CD4-positive, alpha-beta T cell (primary cell): ENCODE measurements around the gene SMC5. TPM values are rescaled to one million over a fixed set of nuclear protein-coding genes. Genes with fewer than 3 reads are reported as not detected.

Source experiments
- ATAC-seq: fragments of 200-7000 bp; cut with Tn5 transposase; one replicate; pipeline ENCODE4 v1.10.0; 2022; ENCODE audit warnings: mild to moderate bottlenecking; ENCODE audit not compliant: poor library complexity
- CTCF ChIA-PET: fragments of 350-600 bp; sonication (Branson Sonifier 250); formaldehyde crosslinking; loops from one replicate; lab custom pipeline; 2021; ENCODE audit warnings: antibody characterized with exemption, inconsistent platforms; lab: Charles Lee
- POLR2A ChIA-PET: fragments of 350-600 bp; sonication (Branson Sonifier 250); formaldehyde crosslinking; loops from one replicate; lab custom pipeline; 2021; ENCODE audit warnings: antibody characterized with exemption, inconsistent platforms; lab: Charles Lee
- DNase-seq, 14 experiments: peaks; one replicate each; pipeline ENCODE4 v3.0.0-alpha.2; 2013 to 2020; ENCODE audit warnings: mixed read lengths in 2 of 14
- H3K27ac ChIP-seq, 2 donors: one replicate each; pipeline versions ENCODE4 v1.5.1 to v1.7.0; 2013; ENCODE audit warnings: low read length in 2 of 2, low read depth in 1 of 2, mild to moderate bottlenecking in 1 of 2
- H3K27me3 ChIP-seq, 2 experiments: 1 replicate in 1 of 2; 2 replicates in 1 of 2; pipeline versions ENCODE4 v1.6.1 to v1.7.0; 2013; ENCODE audit warnings: low read length in 2 of 2, control low read depth in 1 of 2, mild to moderate bottlenecking in 1 of 2, moderate library complexity in 1 of 2; ENCODE audit not compliant: insufficient read depth in 2 of 2, control insufficient read depth in 1 of 2
- H3K36me3 ChIP-seq: one replicate; pipeline ENCODE4 v1.6.1; 2013; ENCODE audit warnings: low read length, control low read depth; ENCODE audit not compliant: insufficient read depth
- H3K4me1 ChIP-seq: one replicate; pipeline ENCODE4 v1.6.1; 2013; ENCODE audit warnings: low read length, control low read depth; ENCODE audit not compliant: insufficient read depth
- H3K4me3 ChIP-seq: one replicate; pipeline ENCODE4 v1.5.1; 2013; ENCODE audit warnings: mild to moderate bottlenecking, low read length, moderate library complexity
- H3K9me3 ChIP-seq, 2 experiments: 1 replicate in 1 of 2; 2 replicates in 1 of 2; pipeline versions ENCODE4 v1.6.1 to v1.7.0; 2013; ENCODE audit warnings: low read length in 2 of 2, mild to moderate bottlenecking in 2 of 2, control low read depth in 1 of 2, moderate library complexity in 1 of 2; ENCODE audit not compliant: control insufficient read depth in 1 of 2, insufficient read depth in 1 of 2
- H3K27ac Mint-ChIP-seq: one replicate; pipeline ENCODE4 v1.8.0; 2020; ENCODE audit warnings: mixed read lengths
- H3K27me3 Mint-ChIP-seq: one replicate; pipeline ENCODE4 v1.8.0; 2021; ENCODE audit warnings: mixed read lengths
- H3K36me3 Mint-ChIP-seq: one replicate; pipeline ENCODE4 v1.8.0; 2021; ENCODE audit warnings: low read depth, mixed read lengths
- H3K4me1 Mint-ChIP-seq: one replicate; pipeline ENCODE4 v1.8.0; 2021; ENCODE audit warnings: low read depth, mixed read lengths
- H3K4me3 Mint-ChIP-seq: one replicate; pipeline ENCODE4 v1.8.0; 2020; ENCODE audit warnings: mild to moderate bottlenecking, mixed read lengths
- H3K9me3 Mint-ChIP-seq: one replicate; pipeline ENCODE4 v1.8.0; 2020; ENCODE audit warnings: mixed read lengths
- intact Hi-C, 2 experiments: fragments of 100-400 bp; cut with DNase I in 1 of 2; cut with micrococcal nuclease in 1 of 2; formaldehyde crosslinking; loops; one replicate each; pipeline versions ENCODE4 v1.15.1 to v1.9.0; 2023 to 2025; cut with DNase I, micrococcal nuclease
- polyA plus RNA-seq, 2 donors: library from polyadenylated mRNA; unstranded; fragments of 120-200 nt; gene quantifications; one replicate each; pipeline ENCODE4 v1.2.1, GENCODE V29; 2013
- total RNA-seq, 174 experiments: library from RNA in 2 of 174; stranded (reverse) in 2 of 174; gene quantifications; one replicate each; pipeline ENCODE4 v1.2.3 and lab custom pipeline; 2021 to 2026
- TF ChIP-seq, protein P1 (sequence below): fragments of 200-600 bp; IDR thresholded peaks from one replicate; pipeline ENCODE4 v1.8.0; 2022; ENCODE audit warnings: antibody characterized with exemption, mild to moderate bottlenecking

The SMC5 gene
- total RNA-seq (10 to 100 TPM; 37.7 to 38.1 TPM), total RNA-seq (lab: John Stamatoyannopoulos, UW) (103 to 239 (median 157) reads per million in 172 experiments)
- 40.2 TPM for polyA plus RNA-seq (2013, experiment 1 of 2)
- 47.6 TPM for polyA plus RNA-seq (2013, experiment 2 of 2)

DNA sequence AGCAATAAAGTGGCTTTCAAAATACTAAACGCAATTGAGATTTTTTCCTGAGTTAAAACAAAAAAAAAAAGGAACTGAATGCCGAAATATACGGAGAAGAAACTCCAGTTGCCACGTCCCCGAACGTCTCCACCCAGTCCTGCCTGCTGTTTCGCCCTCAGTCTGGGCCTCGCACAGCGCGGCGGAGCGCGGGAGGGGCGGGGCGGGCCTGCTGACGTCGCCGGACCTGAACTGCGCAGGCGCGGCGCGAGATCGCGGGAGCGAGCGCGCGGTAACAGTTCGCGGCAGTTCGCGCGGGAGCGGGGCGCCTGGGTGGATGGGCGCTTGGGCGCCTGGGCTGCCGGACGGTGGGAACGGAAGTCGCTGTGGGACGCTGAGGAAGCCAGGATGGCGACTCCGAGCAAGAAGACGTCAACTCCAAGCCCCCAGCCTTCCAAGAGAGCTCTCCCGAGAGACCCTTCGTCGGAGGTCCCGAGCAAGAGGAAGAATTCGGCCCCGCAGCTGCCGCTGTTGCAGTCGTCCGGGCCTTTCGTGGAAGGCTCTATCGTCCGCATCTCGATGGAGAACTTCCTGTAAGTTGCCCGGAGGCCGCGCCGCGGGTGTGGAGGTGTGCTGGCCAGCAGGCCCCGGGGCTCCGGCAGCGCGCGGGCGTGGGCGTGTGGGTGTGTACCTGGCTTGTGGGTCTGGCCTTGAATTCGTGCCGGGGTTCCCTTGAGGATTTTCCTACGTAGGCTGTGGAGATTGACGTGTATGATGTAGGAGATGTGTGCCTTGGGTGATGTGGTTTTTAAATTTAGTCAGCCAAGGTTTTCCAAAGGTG, at the start of gene SMC5:
TSS of gene SMC5 (plus strand) at position 287 of the 820 bp plus-strand sequence. CDS start at position 388, 101 bp downstream.
- peak; percentile 79 to 97 (median 88) for DNase-seq
- Mint-ChIP-seq H3K36me3 (peaks cover 43% of the 10 kb centered on the region), H3K4me1 (peaks cover 61% of the 10 kb centered on the region), H3K9me3 (no peaks in the 10 kb centered on the region), H3K4me3 (peak within 1 kb of the TSS; percentile 93), H3K27me3 (no peaks in the 10 kb centered on the region), H3K27ac (peak within 1 kb of the TSS; percentile 96)
- ChIA-PET POLR2A (interaction anchor here (0.7 to 3.4 kb wide), 7 partner anchors 9 to 499 kb away, joined by 3 to 18 read pairs (median 6); partner anchors contain the start of genes KLF9 and PTAR1), CTCF (no interaction called here)
- TF ChIP-seq, protein P1, sequence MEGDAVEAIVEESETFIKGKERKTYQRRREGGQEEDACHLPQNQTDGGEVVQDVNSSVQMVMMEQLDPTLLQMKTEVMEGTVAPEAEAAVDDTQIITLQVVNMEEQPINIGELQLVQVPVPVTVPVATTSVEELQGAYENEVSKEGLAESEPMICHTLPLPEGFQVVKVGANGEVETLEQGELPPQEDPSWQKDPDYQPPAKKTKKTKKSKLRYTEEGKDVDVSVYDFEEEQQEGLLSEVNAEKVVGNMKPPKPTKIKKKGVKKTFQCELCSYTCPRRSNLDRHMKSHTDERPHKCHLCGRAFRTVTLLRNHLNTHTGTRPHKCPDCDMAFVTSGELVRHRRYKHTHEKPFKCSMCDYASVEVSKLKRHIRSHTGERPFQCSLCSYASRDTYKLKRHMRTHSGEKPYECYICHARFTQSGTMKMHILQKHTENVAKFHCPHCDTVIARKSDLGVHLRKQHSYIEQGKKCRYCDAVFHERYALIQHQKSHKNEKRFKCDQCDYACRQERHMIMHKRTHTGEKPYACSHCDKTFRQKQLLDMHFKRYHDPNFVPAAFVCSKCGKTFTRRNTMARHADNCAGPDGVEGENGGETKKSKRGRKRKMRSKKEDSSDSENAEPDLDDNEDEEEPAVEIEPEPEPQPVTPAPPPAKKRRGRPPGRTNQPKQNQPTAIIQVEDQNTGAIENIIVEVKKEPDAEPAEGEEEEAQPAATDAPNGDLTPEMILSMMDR, result no peak
- no peaks in the 10 kb centered on the region for H3K27me3 ChIP-seq
- intact Hi-C loops, result loop anchor here (5.0 to 10.0 kb wide), 5 partner anchors 153 to 1656 kb away; partner anchors contain the start of genes ABHD17B (in 1 of the 2), APBA1 (in 1 of the 2), C9orf85 (in 1 of the 2) and FXN (in 1 of the 2)
- peak; percentile 81 for ATAC-seq
- no peaks in the 10 kb centered on the region for H3K36me3 ChIP-seq
- H3K4me1 ChIP-seq, result peaks cover 44% of the 10 kb centered on the region
- H3K4me3 ChIP-seq, result peak within 1 kb of the TSS; percentile 89
- H3K9me3 ChIP-seq, result no peaks in the 10 kb centered on the region
- H3K27ac ChIP-seq, result peak within 1 kb of the TSS; percentile 89 to 94

DNA sequence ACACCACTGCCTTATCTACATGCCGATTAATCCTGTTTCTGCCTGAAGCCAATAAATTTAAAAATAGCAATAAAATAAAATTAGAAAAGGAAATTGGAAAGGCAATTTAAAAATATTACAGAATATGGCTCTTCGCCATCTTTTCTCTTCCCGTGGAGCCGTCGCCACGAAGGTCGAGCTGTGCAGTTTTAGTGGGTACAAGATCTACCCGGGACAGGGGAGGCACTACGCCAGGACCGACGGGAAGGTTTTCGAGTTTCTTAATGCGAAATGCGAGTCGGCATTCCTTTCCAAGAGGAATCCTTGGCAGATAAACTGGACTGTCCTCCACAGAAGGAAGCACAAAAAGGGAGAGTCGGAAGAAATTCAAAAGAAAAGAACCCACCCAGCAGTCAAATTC, 41.7 kb upstream of the SMC5 start:
- CTCF ChIA-PET, result no interaction called here
- no peaks in the 10 kb centered on the region for H3K4me1 Mint-ChIP-seq
- Histone ChIP-seq H3K9me3 (peaks cover 6 to 9% of the 10 kb centered on the region in 2 experiments), H3K27ac (no peak overlapping the region), H3K36me3 (no peaks in the 10 kb centered on the region), H3K27me3 (no peaks in the 10 kb centered on the region), H3K4me1 (no peaks in the 10 kb centered on the region), H3K4me3 (no peak overlapping the region)
- H3K27me3 Mint-ChIP-seq, result no peaks in the 10 kb centered on the region
- DNase-seq, result no peak
- H3K4me3 Mint-ChIP-seq, result no peak overlapping the region
- H3K27ac Mint-ChIP-seq, result no peak overlapping the region
- intact Hi-C loops, result loop anchor here in 1 of 2 experiments (10.0 kb wide), 1 partner anchor 52 kb away; no protein-coding TSS in a partner anchor
- ATAC-seq, result no peak
- peaks cover 13% of the 10 kb centered on the region for H3K9me3 Mint-ChIP-seq
- POLR2A ChIA-PET, result no interaction called here
- TF ChIP-seq, protein P1, result no peak
- H3K36me3 Mint-ChIP-seq, result peaks cover 37% of the 10 kb centered on the region

DNA sequence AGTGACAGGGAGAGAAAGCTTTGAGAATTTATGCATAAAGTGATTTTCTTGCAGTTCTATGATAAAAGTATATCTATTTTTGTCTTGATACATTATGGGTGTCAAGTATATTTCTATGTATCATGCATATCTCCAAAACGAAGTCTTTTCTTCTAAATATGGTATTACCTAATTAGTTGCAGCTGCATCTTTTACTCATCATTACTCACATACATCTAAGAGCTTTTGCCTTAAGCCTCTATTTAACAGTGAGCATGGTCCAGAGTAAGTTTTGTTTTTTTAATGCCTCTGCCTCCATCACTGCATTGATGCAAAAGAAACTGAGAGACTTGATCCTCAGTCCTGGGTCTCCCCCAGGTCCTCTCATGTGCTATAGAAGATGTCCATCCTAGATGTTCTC, 40.0 kb upstream of the SMC5 start:
- Histone ChIP-seq H3K4me3 (no peak overlapping the region), H3K4me1 (no peaks in the 10 kb centered on the region), H3K36me3 (no peaks in the 10 kb centered on the region), H3K27me3 (no peaks in the 10 kb centered on the region), H3K27ac (no peak overlapping the region), H3K9me3 (peaks cover 0 to 3% of the 10 kb centered on the region in 2 experiments)
- TF ChIP-seq, protein P1, result no peak
- intact Hi-C loops, result loop anchor here in 1 of 2 experiments (10.0 kb wide), 1 partner anchor 54 kb away; no protein-coding TSS in a partner anchor
- Mint-ChIP-seq H3K4me3 (no peak overlapping the region), H3K27me3 (no peaks in the 10 kb centered on the region), H3K4me1 (no peaks in the 10 kb centered on the region), H3K36me3 (peaks cover 25% of the 10 kb centered on the region), H3K9me3 (peaks cover 5% of the 10 kb centered on the region), H3K27ac (no peak overlapping the region)
- CTCF ChIA-PET, result no interaction called here
- POLR2A ChIA-PET, result no interaction called here
- DNase-seq, result no peak
- no peak for ATAC-seq
